Naive thymus-derived CD4-positive, alpha-beta T cell (primary cell): ENCODE data around the gene TP53TG5. TPM values are rescaled to one million over a fixed set of nuclear protein-coding genes. Genes with fewer than 3 reads are reported as not detected.

Experiments used
- ATAC-seq: fragments of 150-1000 bp; cut with Tn5 transposase; 2 replicates; pipeline ENCODE4 v1.10.0; 2021; ENCODE audit warnings: mild to moderate bottlenecking, moderate library complexity
- CTCF ChIA-PET: fragments of 350-600 bp; sonication (Branson Sonifier 250); formaldehyde crosslinking; loops from one replicate; lab custom pipeline; 2021; ENCODE audit warnings: antibody characterized with exemption; lab: Charles Lee
- POLR2A ChIA-PET: fragments of 350-600 bp; sonication (Branson Sonifier 250); formaldehyde crosslinking; loops from one replicate; lab custom pipeline; 2021; ENCODE audit warnings: antibody characterized with exemption, inconsistent platforms; lab: Charles Lee
- DNase-seq, 9 donors: peaks; one replicate each; pipeline versions ENCODE4 v3.0.0 to v3.0.0-alpha.2; 2020 to 2022; ENCODE audit warnings: mixed read lengths in 1 of 9
- H3K27ac ChIP-seq: one replicate; pipeline ENCODE4 v1.7.0; 2013; ENCODE audit warnings: mild to moderate bottlenecking, low read depth, low read length, moderate library complexity
- H3K27me3 ChIP-seq, 2 donors: one replicate each; pipeline ENCODE4 v1.7.0; 2013; ENCODE audit warnings: low read length in 2 of 2, mild to moderate bottlenecking in 2 of 2, moderate library complexity in 2 of 2; ENCODE audit not compliant: control insufficient read depth in 2 of 2, insufficient read depth in 2 of 2
- H3K36me3 ChIP-seq, 3 experiments: 1 replicate in 2 of 3; 2 replicates in 1 of 3; pipeline ENCODE4 v1.7.0; 2013; ENCODE audit warnings: low read length in 3 of 3, mild to moderate bottlenecking in 3 of 3, moderate library complexity in 1 of 3; ENCODE audit not compliant: insufficient read depth in 3 of 3, control insufficient read depth in 2 of 3
- H3K4me1 ChIP-seq, 2 donors: one replicate each; pipeline ENCODE4 v1.7.0; 2013; ENCODE audit warnings: low read length in 2 of 2, mild to moderate bottlenecking in 2 of 2, moderate library complexity in 1 of 2; ENCODE audit not compliant: control insufficient read depth in 2 of 2, insufficient read depth in 2 of 2
- H3K4me3 ChIP-seq: 2 replicates; pipeline ENCODE4 v1.7.0; 2013; ENCODE audit warnings: mild to moderate bottlenecking, low read length
- H3K9me3 ChIP-seq, 3 experiments: 1 replicate in 2 of 3; 2 replicates in 1 of 3; pipeline ENCODE4 v1.7.0; 2013; ENCODE audit warnings: low read length in 3 of 3; ENCODE audit not compliant: control insufficient read depth in 2 of 3
- H3K27ac Mint-ChIP-seq, 9 donors: one replicate each; pipeline ENCODE4 v1.8.0; 2020 to 2022; ENCODE audit warnings: mixed read lengths in 9 of 9, mild to moderate bottlenecking in 8 of 9, moderate library complexity in 5 of 9, inconsistent platforms in 2 of 9
- H3K27me3 Mint-ChIP-seq, 5 donors: one replicate each; pipeline ENCODE4 v1.8.0; 2021 to 2022; ENCODE audit warnings: mixed read lengths in 5 of 5, mild to moderate bottlenecking in 1 of 5
- H3K36me3 Mint-ChIP-seq, 5 donors: one replicate each; pipeline ENCODE4 v1.8.0; 2020 to 2022; ENCODE audit warnings: mixed read lengths in 5 of 5, mild to moderate bottlenecking in 3 of 5, inconsistent platforms in 1 of 5
- H3K4me1 Mint-ChIP-seq, 7 donors: one replicate each; pipeline ENCODE4 v1.8.0; 2020 to 2022; ENCODE audit warnings: mixed read lengths in 7 of 7, mild to moderate bottlenecking in 3 of 7, inconsistent platforms in 1 of 7
- H3K4me3 Mint-ChIP-seq, 10 donors: one replicate each; pipeline ENCODE4 v1.8.0; 2020 to 2022; ENCODE audit warnings: mild to moderate bottlenecking in 10 of 10, mixed read lengths in 10 of 10, moderate library complexity in 6 of 10, inconsistent platforms in 2 of 10
- H3K9me3 Mint-ChIP-seq, 11 donors: one replicate each; pipeline ENCODE4 v1.8.0; 2020 to 2022; ENCODE audit warnings: mixed read lengths in 11 of 11, mild to moderate bottlenecking in 4 of 11, inconsistent platforms in 1 of 11, moderate library complexity in 1 of 11
- intact Hi-C, 2 donors: fragments of 100-400 bp; cut with micrococcal nuclease; formaldehyde crosslinking; loops; one replicate each; pipeline ENCODE4 v1.15.1; 2023
- polyA plus RNA-seq, 2 donors: library from polyadenylated mRNA; unstranded; fragments of 300-500 nt; fragmentation: Illumina TruSeq; gene quantifications; one replicate each; pipeline ENCODE4 v1.2.3, GENCODE V29; 2021
- total RNA-seq, 6 experiments: library from RNA in 5 of 6; stranded (reverse) in 5 of 6; gene quantifications; 1 replicate in 5 of 6; 2 replicates in 1 of 6; pipeline ENCODE4 v1.2.3 and lab custom pipeline; 2021 to 2026

TP53TG5 gene
- total and polyA plus RNA-seq, 7 experiments from 2014 or later: 0.14 to 0.48 (median 0.24) TPM; not detected in 2

DNA sequence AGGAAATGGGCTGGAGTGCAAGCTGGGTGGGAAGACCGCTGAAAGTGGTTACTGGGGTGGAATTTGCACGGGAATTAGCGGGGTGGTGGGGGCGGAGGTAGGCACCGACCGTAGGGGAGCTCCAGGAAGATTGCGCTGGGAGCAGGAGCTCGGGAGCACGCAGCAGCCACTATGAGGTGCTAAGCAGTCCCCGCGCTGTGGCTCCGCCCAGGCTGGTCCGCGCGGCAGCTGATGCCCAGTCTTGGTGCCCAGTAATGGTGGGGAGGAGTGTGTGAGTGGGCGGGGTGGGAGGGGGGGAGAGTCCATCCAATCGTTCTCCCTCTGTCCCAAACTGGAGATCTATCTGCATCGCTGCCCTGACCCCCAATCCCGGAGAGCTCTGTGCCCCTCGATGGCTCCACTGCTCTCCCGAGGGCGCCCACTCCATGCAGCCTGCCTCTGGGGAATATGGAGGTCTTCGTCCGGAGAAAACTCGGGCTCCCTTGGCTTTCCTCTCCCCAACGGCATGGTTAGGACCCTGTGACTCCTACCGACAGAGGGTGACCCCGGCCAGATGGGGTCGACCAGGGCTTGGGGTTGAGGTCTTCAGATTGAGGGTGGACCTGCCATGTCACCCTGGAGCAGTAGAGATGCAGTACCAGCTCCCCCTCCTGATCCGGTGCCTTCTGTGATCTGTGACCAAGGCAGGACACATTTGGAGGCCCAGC lies 5.3 kb downstream of the TP53TG5 start:
- intact Hi-C loops: loop anchor here (1.0 to 2.0 kb wide), 3 partner anchors 9 to 44 kb away; partner anchors contain the start of genes SYS1 (in 2 of the 2) and PIGT (in 1 of the 2)
- Histone ChIP-seq H3K4me3 (peak overlapping the region; percentile 74), H3K27ac (peak overlapping the region; percentile 77), H3K36me3 (peaks cover 0 to 21% (median 0%) of the 10 kb centered on the region in 3 experiments), H3K27me3 (no peaks in the 10 kb centered on the region), H3K4me1 (peaks cover 20 to 34% of the 10 kb centered on the region in 2 donors), H3K9me3 (no peaks in the 10 kb centered on the region)
- Mint-ChIP-seq H3K9me3 (no peaks in the 10 kb centered on the region), H3K27me3 (no peaks in the 10 kb centered on the region), H3K4me3 (peak overlapping the region; percentile 84 to 94 (median 90)), H3K36me3 (peaks cover 0 to 9% (median 6%) of the 10 kb centered on the region in 5 donors), H3K27ac (peak overlapping the region; percentile 87 to 97 (median 96)), H3K4me1 (peaks cover 25 to 55% (median 50%) of the 10 kb centered on the region in 7 donors)
- ChIA-PET POLR2A (interaction anchor here (0.6 to 5.1 kb wide), 12 partner anchors 9 to 563 kb away, joined by 3 to 96 read pairs (median 6); partner anchors contain the start of genes DBNDD2, PIGT and SYS1), CTCF (interaction anchor here (1.3 to 5.7 kb wide), 17 partner anchors 7 to 398 kb away, joined by 4 to 114 read pairs (median 9); partner anchors contain the start of genes DBNDD2, PIGT and SYS1)
- no peak for DNase-seq
- ATAC-seq: no peak

DNA sequence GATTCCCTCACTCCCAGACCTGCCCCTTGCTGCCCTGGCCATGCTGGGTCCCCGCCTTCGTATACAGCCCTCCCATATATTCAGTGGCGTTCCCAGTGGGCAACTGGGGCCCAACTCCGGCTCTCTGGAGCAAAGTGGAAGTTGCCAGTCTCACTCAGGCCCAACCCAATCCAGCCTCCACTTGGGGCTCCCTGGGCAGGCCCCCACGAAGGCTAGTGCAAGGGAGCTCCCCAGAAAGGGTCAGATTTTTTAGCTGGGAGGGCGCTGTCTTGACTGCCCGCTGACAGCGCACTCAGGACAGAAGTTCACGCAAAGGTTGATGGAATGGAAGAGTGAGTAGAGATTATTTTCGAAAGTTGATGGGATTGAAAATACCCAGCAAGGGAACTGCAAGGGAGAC lies 5.9 kb downstream of the TP53TG5 start:
- ATAC-seq (no peak), DNase-seq (no peak)
- no peak overlapping the region for H3K27ac ChIP-seq
- Mint-ChIP-seq H3K36me3 (peaks cover 0 to 13% (median 6%) of the 10 kb centered on the region in 5 donors), H3K9me3 (no peaks in the 10 kb centered on the region), H3K27me3 (no peaks in the 10 kb centered on the region), H3K4me1 (peaks cover 28 to 61% (median 55%) of the 10 kb centered on the region in 7 donors), H3K27ac (peak overlapping the region in 8 of 9 donors; percentile 41 to 77 (median 74)), H3K4me3 (peak overlapping the region in 8 of 10 donors; percentile 60 to 94 (median 72))
- H3K4me1 ChIP-seq: peaks cover 26 to 40% of the 10 kb centered on the region in 2 donors
- POLR2A ChIA-PET: interaction anchor here (0.6 to 5.1 kb wide), 7 partner anchors 8 to 64 kb away, joined by 3 to 96 read pairs (median 7); partner anchors contain the start of genes PIGT and SYS1
- no peaks in the 10 kb centered on the region for H3K27me3 ChIP-seq
- H3K4me3 ChIP-seq: no peak overlapping the region
- peaks cover 0 to 27% (median 3%) of the 10 kb centered on the region in 3 experiments for H3K36me3 ChIP-seq
- CTCF ChIA-PET: interaction anchor here (1.1 to 5.7 kb wide), 7 partner anchors 9 to 78 kb away, joined by 3 to 114 read pairs (median 12); partner anchors contain the start of genes PIGT and SYS1
- intact Hi-C loops: loop anchor here (2.0 kb wide), 2 partner anchors 35 to 45 kb away; partner anchors contain the start of gene PIGT (in 1 of the 2)
- no peaks in the 10 kb centered on the region for H3K9me3 ChIP-seq

DNA sequence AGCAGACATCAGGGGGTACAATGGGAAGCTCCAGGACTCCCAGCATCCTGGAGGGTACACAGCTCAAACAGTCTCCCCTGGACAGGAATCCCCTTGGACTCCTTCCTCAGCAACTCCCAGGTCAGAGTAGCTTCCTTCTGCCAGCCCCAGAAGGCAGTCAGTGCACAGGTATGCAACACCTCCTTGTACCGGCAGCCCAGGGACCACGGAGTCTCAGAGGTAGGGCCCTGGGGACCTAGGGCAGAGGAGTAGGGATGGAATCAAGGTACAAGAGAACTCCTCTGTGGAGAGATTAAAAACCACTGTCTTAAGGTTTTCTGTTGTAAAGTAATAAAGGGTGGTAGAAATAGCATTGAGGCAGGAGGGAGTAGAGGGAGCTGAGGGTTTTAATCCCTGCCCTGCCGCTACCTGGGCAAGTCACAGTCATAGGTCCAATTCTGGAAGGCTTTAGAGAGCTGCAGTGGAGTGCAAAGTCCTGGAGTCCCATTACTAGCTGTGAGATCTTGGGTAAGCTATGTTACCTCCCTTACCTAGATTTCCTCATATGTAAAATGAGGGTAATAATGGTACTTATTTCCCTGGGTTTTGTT lies 7.5 kb downstream of the TP53TG5 start:
- H3K27ac ChIP-seq: no peak overlapping the region
- peaks cover 33 to 40% of the 10 kb centered on the region in 2 donors for H3K4me1 ChIP-seq
- ATAC-seq: no peak

GRCh38 chr20:45368221-45368980 lies 9.7 kb downstream of the TP53TG5 start:
- Histone ChIP-seq H3K4me3 (no peak overlapping the region), H3K4me1 (peaks cover 47 to 56% of the 10 kb centered on the region in 2 donors), H3K36me3 (peaks cover 0 to 42% (median 17%) of the 10 kb centered on the region in 3 experiments), H3K9me3 (no peaks in the 10 kb centered on the region), H3K27ac (peak overlapping the region; percentile 43), H3K27me3 (no peaks in the 10 kb centered on the region)
- no peaks in the 10 kb centered on the region for H3K27me3 Mint-ChIP-seq
- peaks cover 0 to 37% (median 6%) of the 10 kb centered on the region in 5 donors for H3K36me3 Mint-ChIP-seq
- H3K4me1 Mint-ChIP-seq: peaks cover 47 to 84% (median 77%) of the 10 kb centered on the region in 7 donors
- ChIA-PET CTCF (interaction anchor here (0.6 to 3.7 kb wide), 2 partner anchors 68 to 602 kb away, joined by 3 to 28 read pairs; no protein-coding TSS in a partner anchor), POLR2A (interaction anchor here (1.0 to 3.0 kb wide), 6 partner anchors 40 to 72 kb away, joined by 3 to 14 read pairs (median 4); partner anchors contain the start of genes DBNDD2 and PIGT)
- ATAC-seq (peak; percentile 60), DNase-seq (peak in 7 of 9 donors; percentile 37 to 60 (median 54))
- H3K9me3 Mint-ChIP-seq: no peaks in the 10 kb centered on the region
- intact Hi-C loops: loop anchor here (2.0 to 10.0 kb wide), 2 partner anchors 404 to 722 kb away; partner anchors contain the start of genes STK4 (in 2 of the 2) and TOMM34 (in 2 of the 2)
- peak overlapping the region; percentile 27 to 83 (median 60) for H3K4me3 Mint-ChIP-seq
- peak overlapping the region; percentile 51 to 90 (median 79) for H3K27ac Mint-ChIP-seq

More for the DNA sequence above, 7.5 kb downstream of the TP53TG5 start:
- H3K9me3 Mint-ChIP-seq: no peaks in the 10 kb centered on the region
- DNase-seq: no peak
- POLR2A ChIA-PET: interaction anchor here (0.5 to 3.7 kb wide), 7 partner anchors 7 to 403 kb away, joined by 3 to 96 read pairs (median 3); partner anchors contain the start of genes PIGT and SYS1
- no peaks in the 10 kb centered on the region for H3K9me3 ChIP-seq
- no peaks in the 10 kb centered on the region for H3K27me3 Mint-ChIP-seq
- H3K27me3 ChIP-seq: no peaks in the 10 kb centered on the region
- CTCF ChIA-PET: interaction anchor here (1.2 to 3.7 kb wide), 4 partner anchors 10 to 66 kb away, joined by 3 to 28 read pairs (median 3); no protein-coding TSS in a partner anchor
- H3K36me3 Mint-ChIP-seq: peaks cover 0 to 26% (median 6%) of the 10 kb centered on the region in 5 donors
- H3K4me1 Mint-ChIP-seq: peaks cover 34 to 74% (median 68%) of the 10 kb centered on the region in 7 donors
- H3K27ac Mint-ChIP-seq: peak overlapping the region in 5 of 9 donors; percentile 37 to 77 (median 60)
- peaks cover 0 to 40% (median 17%) of the 10 kb centered on the region in 3 experiments for H3K36me3 ChIP-seq
- intact Hi-C loops: no loop called here
- H3K4me3 Mint-ChIP-seq: peak overlapping the region in 3 of 10 donors; percentile 6 to 21 (median 18)
- no peak overlapping the region for H3K4me3 ChIP-seq

GRCh38 chr20:45367126-45367525 lies 11.0 kb downstream of the TP53TG5 start:
- POLR2A ChIA-PET: interaction anchor here (0.8 to 2.3 kb wide), 2 partner anchors 48 to 479 kb away, joined by 5 to 10 read pairs; partner anchors contain the start of gene PIGT

More at GRCh38 chr20:45367126-45367525, 11.0 kb downstream of the TP53TG5 start:
- Histone ChIP-seq H3K9me3 (no peaks in the 10 kb centered on the region), H3K27me3 (no peaks in the 10 kb centered on the region), H3K36me3 (peaks cover 0 to 46% (median 17%) of the 10 kb centered on the region in 3 experiments), H3K4me1 (peaks cover 41 to 46% of the 10 kb centered on the region in 2 donors), H3K27ac (peak overlapping the region; percentile 3), H3K4me3 (no peak overlapping the region)
- H3K36me3 Mint-ChIP-seq: peaks cover 0 to 37% (median 6%) of the 10 kb centered on the region in 5 donors
- H3K4me1 Mint-ChIP-seq: peaks cover 42 to 82% (median 75%) of the 10 kb centered on the region in 7 donors
- intact Hi-C loops: loop anchor here (10.0 kb wide), 1 partner anchor 402 kb away; the partner anchor contains the start of genes STK4 (in 2 of the 2) and TOMM34 (in 2 of the 2)
- peak overlapping the region in 1 of 10 donors; percentile 49 for H3K4me3 Mint-ChIP-seq
- H3K9me3 Mint-ChIP-seq: peaks cover 0 to 4% (median 0%) of the 10 kb centered on the region in 11 donors
- peaks cover 0 to 2% (median 0%) of the 10 kb centered on the region in 5 donors for H3K27me3 Mint-ChIP-seq
- CTCF ChIA-PET: interaction anchor here (9.2 kb wide), 1 partner anchor 70 kb away, joined by 146 read pairs; no protein-coding TSS in a partner anchor
- H3K27ac Mint-ChIP-seq: peak overlapping the region in 4 of 9 donors; percentile 14 to 88 (median 55)
- DNase-seq: no peak
- no peak for ATAC-seq
